CD14-positive monocyte (primary cell): ENCODE data around the gene IL6R. TPM values are rescaled to one million over a fixed set of nuclear protein-coding genes. Genes with fewer than 3 reads are reported as not detected.

Source experiments
- DNase-seq, 3 donors: peaks; one replicate each; pipeline ENCODE4 v3.0.0-alpha.2; 2011 to 2022
- H2AFZ ChIP-seq: 2 replicates; pipeline ENCODE4 v1.6.0; 2012; ENCODE audit warnings: mild to moderate bottlenecking, low read depth, low read length, inconsistent platforms; ENCODE audit not compliant: insufficient read depth, poor library complexity, severe bottlenecking
- H3K27ac ChIP-seq, 2 donors: 1 replicate in 1 of 2; 2 replicates in 1 of 2; pipeline ENCODE4 v1.5.1; 2012 to 2013; ENCODE audit warnings: low read length in 2 of 2, control low read depth in 1 of 2, inconsistent platforms in 1 of 2, low read depth in 1 of 2, mild to moderate bottlenecking in 1 of 2
- H3K27me3 ChIP-seq, 2 donors: one replicate each; pipeline versions ENCODE4 v1.6.0 to v1.6.1; 2011 to 2013; ENCODE audit warnings: low read length in 2 of 2; ENCODE audit not compliant: control insufficient read depth in 2 of 2, insufficient read depth in 2 of 2
- H3K36me3 ChIP-seq, 2 donors: replicated peaks in 1 of 2; 1 replicate in 1 of 2; 2 replicates in 1 of 2; pipeline versions ENCODE4 v1.5.1 to v1.6.1; 2012 to 2013; ENCODE audit warnings: low read length in 2 of 2, control low read depth in 1 of 2, inconsistent platforms in 1 of 2, mild to moderate bottlenecking in 1 of 2; ENCODE audit not compliant: insufficient read depth in 2 of 2, control insufficient read depth in 1 of 2
- H3K4me1 ChIP-seq, 2 donors: 1 replicate in 1 of 2; 2 replicates in 1 of 2; pipeline versions ENCODE4 v1.5.1 to v1.6.1; 2012 to 2013; ENCODE audit warnings: low read length in 2 of 2, control low read depth in 1 of 2, inconsistent platforms in 1 of 2, mild to moderate bottlenecking in 1 of 2, moderate library complexity in 1 of 2; ENCODE audit not compliant: insufficient read depth in 2 of 2, control insufficient read depth in 1 of 2
- H3K4me2 ChIP-seq: replicated peaks from 2 replicates; pipeline ENCODE3; 2012; ENCODE audit warnings: low read length, moderate library complexity, mild to moderate bottlenecking; ENCODE audit not compliant: poor library complexity, severe bottlenecking; ENCODE audit errors: extremely low read depth
- H3K4me3 ChIP-seq, 3 experiments: fragments of 200-600 bp in 1 of 3; sonication (generic) in 1 of 3; replicated peaks in 1 of 3; 1 replicate in 2 of 3; 2 replicates in 1 of 3; pipeline ENCODE4 v1.5.1; 2011 to 2013; ENCODE audit warnings: low read length in 3 of 3, mild to moderate bottlenecking in 3 of 3, control low read depth in 2 of 3, low read depth in 2 of 3, inconsistent platforms in 1 of 3, moderate library complexity in 1 of 3
- H3K79me2 ChIP-seq: 2 replicates; pipeline ENCODE4 v1.6.0; 2012; ENCODE audit warnings: mild to moderate bottlenecking, control low read depth, inconsistent platforms, low read length, moderate library complexity; ENCODE audit not compliant: insufficient read depth
- H3K9ac ChIP-seq: 2 replicates; pipeline ENCODE4 v1.6.0; 2017; ENCODE audit warnings: low read length, mild to moderate bottlenecking; ENCODE audit not compliant: insufficient read depth, poor library complexity, severe bottlenecking
- H3K9me3 ChIP-seq, 2 donors: replicated peaks in 1 of 2; 1 replicate in 1 of 2; 2 replicates in 1 of 2; pipeline versions ENCODE4 v1.5.1 to v1.6.1; 2012 to 2013; ENCODE audit warnings: low read length in 2 of 2, control low read depth in 1 of 2; ENCODE audit not compliant: control insufficient read depth in 1 of 2, insufficient read depth in 1 of 2
- H4K20me1 ChIP-seq: 2 replicates; pipeline ENCODE4 v1.6.0; 2012; ENCODE audit warnings: mild to moderate bottlenecking, low read length, control low read depth, moderate library complexity; ENCODE audit not compliant: insufficient read depth
- H3K27ac Mint-ChIP-seq, 7 donors: one replicate each; pipeline ENCODE4 v1.8.0; 2020; ENCODE audit warnings: mild to moderate bottlenecking in 7 of 7, mixed read lengths in 7 of 7, moderate library complexity in 6 of 7, inconsistent platforms in 2 of 7
- H3K27me3 Mint-ChIP-seq, 3 donors: one replicate each; pipeline ENCODE4 v1.8.0; 2021 to 2022; ENCODE audit warnings: low read depth in 3 of 3, mild to moderate bottlenecking in 3 of 3, mixed read lengths in 3 of 3, moderate library complexity in 3 of 3, inconsistent platforms in 1 of 3
- H3K36me3 Mint-ChIP-seq, 2 donors: one replicate each; pipeline ENCODE4 v1.8.0; 2020; ENCODE audit warnings: mixed read lengths in 2 of 2, inconsistent platforms in 1 of 2, mild to moderate bottlenecking in 1 of 2
- H3K4me1 Mint-ChIP-seq: one replicate; pipeline ENCODE4 v1.8.0; 2020; ENCODE audit warnings: mild to moderate bottlenecking, mixed read lengths
- H3K4me3 Mint-ChIP-seq, 2 donors: one replicate each; pipeline ENCODE4 v1.8.0; 2020; ENCODE audit warnings: mild to moderate bottlenecking in 2 of 2, mixed read lengths in 2 of 2, moderate library complexity in 1 of 2
- H3K9me3 Mint-ChIP-seq, 7 donors: one replicate each; pipeline ENCODE4 v1.8.0; 2020 to 2022; ENCODE audit warnings: mixed read lengths in 7 of 7, mild to moderate bottlenecking in 6 of 7, moderate library complexity in 6 of 7, inconsistent platforms in 2 of 7
- CTCF ChIP-seq: fragments of 200-600 bp; IDR thresholded peaks from one replicate; pipeline ENCODE4 v1.8.0; 2022; ENCODE audit warnings: antibody characterized with exemption, mild to moderate bottlenecking
- WGBS: methylation state at CpG from one replicate; pipeline ENCODE4 v1.1.5; 2013; ENCODE audit warnings: missing lambda C conversion rate; ENCODE audit not compliant: insufficient coverage; 5-methylcytosine and 5-hydroxymethylcytosine counted together
- intact Hi-C, 2 donors: fragments of 100-400 bp; cut with micrococcal nuclease; formaldehyde crosslinking; loops; one replicate each; pipeline versions ENCODE4 v1.15.0 to v1.15.1; 2023
- polyA plus RNA-seq, 3 donors: library from polyadenylated mRNA; depleted of rRNA in 1 of 3; unstranded in 2 of 3; stranded (reverse) in 1 of 3; fragments of 300-500 nt in 2 of 3; fragments of >200 nt in 1 of 3; fragmentation: Illumina TruSeq in 2 of 3; gene quantifications; 1 replicate in 2 of 3; 2 replicates in 1 of 3; pipeline ENCODE4 v1.2.3, GENCODE V29; 2012 to 2021

Gene IL6R
- polyA plus RNA-seq, 3 donors = 56.4 to 81.7 (median 62.1) TPM

- H3K36me3 ChIP-seq = peaks cover 18 to 60% of the 10 kb centered on the region in 2 donors
- peaks cover 52 to 65% of the 10 kb centered on the region in 2 donors for H3K36me3 Mint-ChIP-seq
- peak overlapping the region in 1 of 2 donors; percentile 59 for H3K27ac ChIP-seq
- TF ChIP-seq CTCF = no peak
- DNase-seq = no peak
- intact Hi-C loops = no loop called here
- peaks cover 0 to 2% (median 0%) of the 10 kb centered on the region in 3 donors for H3K27me3 Mint-ChIP-seq
- peaks cover 98% of the 10 kb centered on the region for H4K20me1 ChIP-seq
- no peak overlapping the region for H2AFZ ChIP-seq
- H3K27ac Mint-ChIP-seq = peak overlapping the region; percentile 38 to 99 (median 71)
- peaks cover 100% of the 10 kb centered on the region for H3K79me2 ChIP-seq
- no peak overlapping the region for H3K4me2 ChIP-seq
- WGBS = no CpG with 5 or more reads among the region's 7 CpGs
- H3K9ac ChIP-seq = no peak overlapping the region
- peaks cover 81% of the 10 kb centered on the region for H3K4me1 Mint-ChIP-seq
- H3K9me3 ChIP-seq = no peaks in the 10 kb centered on the region
- H3K4me1 ChIP-seq = peaks cover 71 to 78% of the 10 kb centered on the region in 2 donors
- H3K27me3 ChIP-seq = no peaks in the 10 kb centered on the region
- H3K4me3 Mint-ChIP-seq = no peak overlapping the region
- no peaks in the 10 kb centered on the region for H3K9me3 Mint-ChIP-seq
- no peak overlapping the region for H3K4me3 ChIP-seq
Measured at GRCh38 chr1:154413177-154413783, 8.1 kb downstream of the IL6R start.

GRCh38 chr1:154414606-154415005, 9.5 kb downstream of the IL6R start:
- H3K9me3 ChIP-seq = no peaks in the 10 kb centered on the region
- peak overlapping the region in 1 of 2 donors; percentile 63 for H3K27ac ChIP-seq
- no peaks in the 10 kb centered on the region for H3K27me3 Mint-ChIP-seq
- intact Hi-C loops = no loop called here
- H3K27me3 ChIP-seq = no peaks in the 10 kb centered on the region
- peaks cover 46 to 59% of the 10 kb centered on the region in 2 donors for H3K36me3 Mint-ChIP-seq
- no peak overlapping the region for H3K4me3 Mint-ChIP-seq
- 98% methylated on average over 8 of the region's 8 CpGs for WGBS
- no peak overlapping the region for H3K9ac ChIP-seq
- H3K4me3 ChIP-seq = no peak overlapping the region
- H3K36me3 ChIP-seq = peaks cover 18 to 58% of the 10 kb centered on the region in 2 donors
- H3K79me2 ChIP-seq = peaks cover 100% of the 10 kb centered on the region
- H3K9me3 Mint-ChIP-seq = no peaks in the 10 kb centered on the region
- H3K4me2 ChIP-seq = no peak overlapping the region
- no peak overlapping the region for H2AFZ ChIP-seq
- peaks cover 97% of the 10 kb centered on the region for H4K20me1 ChIP-seq
- H3K4me1 Mint-ChIP-seq = peaks cover 81% of the 10 kb centered on the region
- peaks cover 71 to 78% of the 10 kb centered on the region in 2 donors for H3K4me1 ChIP-seq
- H3K27ac Mint-ChIP-seq = peak overlapping the region; percentile 40 to 87 (median 70)
- peak in 1 of 3 donors; percentile 5 for DNase-seq
- no peak for TF ChIP-seq CTCF
